HEK293 (cell line): Measurements from ENCODE around the gene CDC42SE2.

ENCODE experiments used
- CTCF ChIA-PET: fragments of 350-600 bp; formaldehyde crosslinking; extraction: SDS; loops from one replicate; lab custom pipeline; 2021; ENCODE audit warnings: antibody characterized with exemption; lab: Yijun Ruan, JAX
- POLR2A ChIA-PET: fragments of 300-600 bp; formaldehyde crosslinking; extraction: SDS; loops from one replicate; lab custom pipeline; 2020; ENCODE audit warnings: antibody characterized with exemption, inconsistent platforms; lab: Yijun Ruan, JAX
- H3K27ac ChIP-seq: fragments of 200-500 bp; sonication (Bioruptor generic); 2 replicates; pipeline ENCODE4 v1.5.1; 2014; ENCODE audit warnings: low read depth, low read length, control low read depth, inconsistent platforms; ENCODE audit errors: extremely low read depth
- H3K36me3 ChIP-seq, 2 experiments: fragments of 200-500 bp in 1 of 2; sonication (Bioruptor generic) in 1 of 2; 1 replicate in 1 of 2; 2 replicates in 1 of 2; pipeline ENCODE4 v1.5.1; 2014 to 2017; ENCODE audit warnings: inconsistent platforms in 2 of 2, low read length in 2 of 2; ENCODE audit not compliant: control insufficient read depth in 2 of 2, insufficient read depth in 1 of 2
- H3K4me1 ChIP-seq: fragments of 200-500 bp; sonication (Bioruptor generic); 2 replicates; pipeline ENCODE4 v1.5.1; 2014; ENCODE audit warnings: mild to moderate bottlenecking, low read length, inconsistent platforms; ENCODE audit not compliant: control insufficient read depth, insufficient read depth
- H3K4me3 ChIP-seq: 2 replicates; pipeline ENCODE4 v1.5.1; 2011; ENCODE audit warnings: low read depth, mild to moderate bottlenecking, control low read depth, low read length, moderate library complexity
- H3K9me3 ChIP-seq: fragments of 200-500 bp; sonication (Bioruptor generic); 2 replicates; pipeline ENCODE4 v1.5.1; 2014; ENCODE audit warnings: low read depth, low read length, inconsistent platforms; ENCODE audit not compliant: control insufficient read depth, insufficient read depth
- GLI2 ChIP-seq: fragments of 450-650 bp; formaldehyde crosslinking; IDR thresholded peaks from 2 replicates; pipeline ENCODE4; 2017; ENCODE audit warnings: missing biosample characterization, missing genetic modification characterization, low read depth, borderline replicate concordance
- GLIS1 ChIP-seq: fragments of 450-650 bp; formaldehyde crosslinking; IDR thresholded peaks from 2 replicates; pipeline ENCODE4 v1.5.1; 2016; ENCODE audit warnings: missing biosample characterization, missing genetic modification characterization
- HOXC10 ChIP-seq: sonication (generic); formaldehyde crosslinking; IDR thresholded peaks from 2 replicates; pipeline ENCODE4 v1.8.1; 2023; ENCODE audit warnings: mild to moderate bottlenecking, missing genetic modification reagents
- KLF7 ChIP-seq: fragments of 450-650 bp; formaldehyde crosslinking; IDR thresholded peaks from 2 replicates; pipeline ENCODE4 v1.5.1; 2016; ENCODE audit warnings: missing biosample characterization, missing genetic modification characterization, borderline replicate concordance
- KLF9 ChIP-seq: fragments of 450-650 bp; formaldehyde crosslinking; IDR thresholded peaks from 2 replicates; pipeline ENCODE4 v1.5.1; 2016; ENCODE audit warnings: missing biosample characterization, missing genetic modification characterization, low read depth
- MEIS1 ChIP-seq: sonication (generic); formaldehyde crosslinking; IDR thresholded peaks from 2 replicates; pipeline ENCODE4 v1.8.1; 2022; ENCODE audit warnings: missing genetic modification reagents, mild to moderate bottlenecking, borderline replicate concordance
- RBAK ChIP-seq: fragments of 450-650 bp; formaldehyde crosslinking; IDR thresholded peaks from 2 replicates; pipeline ENCODE4 v1.5.1; 2016; ENCODE audit warnings: missing biosample characterization, missing genetic modification characterization
- SALL2 ChIP-seq: fragments of 450-650 bp; formaldehyde crosslinking; IDR thresholded peaks from 2 replicates; pipeline ENCODE4 v1.5.0; 2017; ENCODE audit warnings: missing biosample characterization, mild to moderate bottlenecking, missing genetic modification characterization, borderline replicate concordance
- WT1 ChIP-seq: fragments of 450-650 bp; formaldehyde crosslinking; IDR thresholded peaks from 2 replicates; pipeline ENCODE4 v1.5.1; 2016; ENCODE audit warnings: missing biosample characterization, missing genetic modification characterization
- ZIC2 ChIP-seq: fragments of 450-650 bp; formaldehyde crosslinking; IDR thresholded peaks from 2 replicates; pipeline ENCODE4 v1.5.1; 2016; ENCODE audit warnings: missing biosample characterization, missing genetic modification characterization
- ZNF157 ChIP-seq: fragments of 450-650 bp; formaldehyde crosslinking; IDR thresholded peaks from 2 replicates; pipeline ENCODE4 v1.5.1; 2016; ENCODE audit warnings: missing biosample characterization, missing genetic modification characterization
- ZNF174 ChIP-seq: fragments of 450-650 bp; formaldehyde crosslinking; IDR thresholded peaks from 2 replicates; pipeline ENCODE4 v1.5.0; 2017; ENCODE audit warnings: missing biosample characterization, mild to moderate bottlenecking, missing genetic modification characterization
- ZNF2 ChIP-seq: fragments of 450-650 bp; formaldehyde crosslinking; IDR thresholded peaks from 2 replicates; pipeline ENCODE4 v1.5.1; 2016; ENCODE audit warnings: missing biosample characterization, missing genetic modification characterization
- ZNF202 ChIP-seq: fragments of 450-650 bp; formaldehyde crosslinking; IDR thresholded peaks from 2 replicates; pipeline ENCODE4 v1.5.1; 2016; ENCODE audit warnings: missing biosample characterization, missing genetic modification characterization, borderline replicate concordance
- ZNF302 ChIP-seq: fragments of 450-650 bp; formaldehyde crosslinking; IDR thresholded peaks from 2 replicates; pipeline ENCODE4 v1.5.1; 2016; ENCODE audit warnings: missing biosample characterization, missing genetic modification characterization, low read depth
- ZNF324 ChIP-seq: fragments of 450-650 bp; formaldehyde crosslinking; IDR thresholded peaks from 2 replicates; pipeline ENCODE4 v1.5.1; 2016; ENCODE audit warnings: missing biosample characterization, missing genetic modification characterization
- ZNF341 ChIP-seq: fragments of 450-650 bp; formaldehyde crosslinking; IDR thresholded peaks from 2 replicates; pipeline ENCODE4; 2016; ENCODE audit warnings: low read depth, missing biosample characterization, missing genetic modification characterization
- ZNF571 ChIP-seq: fragments of 450-650 bp; formaldehyde crosslinking; IDR thresholded peaks from 2 replicates; pipeline ENCODE4 v1.5.0; 2017; ENCODE audit warnings: missing biosample characterization, missing genetic modification characterization
- ZNF585B ChIP-seq: fragments of 450-650 bp; formaldehyde crosslinking; IDR thresholded peaks from 2 replicates; pipeline ENCODE4 v1.5.1; 2016; ENCODE audit warnings: missing biosample characterization, missing genetic modification characterization
- ZNF747 ChIP-seq: fragments of 450-650 bp; formaldehyde crosslinking; IDR thresholded peaks from 2 replicates; pipeline ENCODE4 v1.5.1; 2016; ENCODE audit warnings: missing biosample characterization, missing genetic modification characterization
- ZNF777 ChIP-seq: fragments of 450-650 bp; formaldehyde crosslinking; IDR thresholded peaks from 2 replicates; pipeline ENCODE4 v1.5.1; 2017; ENCODE audit warnings: missing biosample characterization, missing genetic modification characterization, borderline replicate concordance
- ZSCAN23 ChIP-seq: fragments of 450-650 bp; formaldehyde crosslinking; IDR thresholded peaks from 2 replicates; pipeline ENCODE4 v1.5.1; 2016; ENCODE audit warnings: missing biosample characterization, missing genetic modification characterization
- TF ChIP-seq, protein P1 (sequence below): fragments of 450-650 bp; formaldehyde crosslinking; IDR thresholded peaks from 2 replicates; pipeline ENCODE4 v1.5.1; 2016; ENCODE audit warnings: missing biosample characterization, missing genetic modification characterization
- TF ChIP-seq, protein P2 (sequence below): fragments of 450-650 bp; formaldehyde crosslinking; IDR thresholded peaks from 2 replicates; pipeline ENCODE4 v1.5.1; 2016; ENCODE audit warnings: missing biosample characterization, missing genetic modification characterization
- TF ChIP-seq, protein P3 (sequence below): fragments of 450-650 bp; formaldehyde crosslinking; IDR thresholded peaks from 2 replicates; pipeline ENCODE4 v1.5.1; 2016; ENCODE audit warnings: missing biosample characterization, missing genetic modification characterization
- TF ChIP-seq, protein P4 (sequence below): fragments of 450-650 bp; formaldehyde crosslinking; IDR thresholded peaks from 2 replicates; pipeline ENCODE4 v1.5.1; 2016; ENCODE audit warnings: missing biosample characterization, missing genetic modification characterization

The CDC42SE2 gene

DNA sequence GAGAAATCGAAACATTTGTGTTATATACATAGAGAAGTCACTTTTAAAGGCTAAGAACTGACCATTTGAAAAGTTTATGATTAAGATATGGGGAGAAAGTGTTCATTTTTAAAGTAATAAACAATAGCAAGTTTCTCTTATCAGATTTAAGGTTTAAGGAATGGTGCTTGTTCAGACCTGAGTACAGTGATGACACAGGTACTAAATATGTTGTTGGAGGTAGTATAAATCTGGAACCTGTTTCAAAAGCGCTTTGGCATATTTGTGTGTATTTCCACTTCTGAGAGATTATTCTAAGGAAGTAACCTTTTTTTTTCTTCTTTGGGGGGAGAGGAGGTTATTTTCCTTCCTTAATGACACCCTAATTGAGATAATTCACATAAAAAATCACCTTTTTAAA lies 18.4 kb downstream of the CDC42SE2 start:
- CTCF ChIA-PET = no interaction called here
- Histone ChIP-seq H3K27ac (no peak overlapping the region), H3K4me3 (no peak overlapping the region), H3K36me3 (peaks cover 0 to under 1% of the 10 kb centered on the region in 2 experiments; a peak in 1 of 3 replicates), H3K4me1 (peaks cover 4% of the 10 kb centered on the region; the same call in 1 of the 2 replicates), H3K9me3 (no peaks in the 10 kb centered on the region)
- TF ChIP-seq GLI2 (no peak), KLF9 (tag by site-specific recombination) (no peak), WT1 (tag by site-specific recombination) (no peak), MEIS1 (CRISPR knock-in tag) (no peak), ZIC2 (tag by site-specific recombination) (no peak), HOXC10 (no peak), ZNF571 (tag by site-specific recombination) (no peak), ZNF157 (tag by site-specific recombination) (no peak), SALL2 (tag by site-specific recombination) (no peak), ZNF174 (tag by site-specific recombination) (no peak), ZNF302 (no peak), ZNF324 (tag by site-specific recombination) (no peak), ZSCAN23 (tag by site-specific recombination) (no peak), ZNF747 (tag by site-specific recombination) (no peak), ZNF777 (tag by site-specific recombination) (no peak), ZNF202 (tag by site-specific recombination) (no peak), ZNF585B (tag by site-specific recombination) (no peak), ZNF2 (tag by site-specific recombination) (no peak), KLF7 (no peak)
- TF ChIP-seq, protein P1, sequence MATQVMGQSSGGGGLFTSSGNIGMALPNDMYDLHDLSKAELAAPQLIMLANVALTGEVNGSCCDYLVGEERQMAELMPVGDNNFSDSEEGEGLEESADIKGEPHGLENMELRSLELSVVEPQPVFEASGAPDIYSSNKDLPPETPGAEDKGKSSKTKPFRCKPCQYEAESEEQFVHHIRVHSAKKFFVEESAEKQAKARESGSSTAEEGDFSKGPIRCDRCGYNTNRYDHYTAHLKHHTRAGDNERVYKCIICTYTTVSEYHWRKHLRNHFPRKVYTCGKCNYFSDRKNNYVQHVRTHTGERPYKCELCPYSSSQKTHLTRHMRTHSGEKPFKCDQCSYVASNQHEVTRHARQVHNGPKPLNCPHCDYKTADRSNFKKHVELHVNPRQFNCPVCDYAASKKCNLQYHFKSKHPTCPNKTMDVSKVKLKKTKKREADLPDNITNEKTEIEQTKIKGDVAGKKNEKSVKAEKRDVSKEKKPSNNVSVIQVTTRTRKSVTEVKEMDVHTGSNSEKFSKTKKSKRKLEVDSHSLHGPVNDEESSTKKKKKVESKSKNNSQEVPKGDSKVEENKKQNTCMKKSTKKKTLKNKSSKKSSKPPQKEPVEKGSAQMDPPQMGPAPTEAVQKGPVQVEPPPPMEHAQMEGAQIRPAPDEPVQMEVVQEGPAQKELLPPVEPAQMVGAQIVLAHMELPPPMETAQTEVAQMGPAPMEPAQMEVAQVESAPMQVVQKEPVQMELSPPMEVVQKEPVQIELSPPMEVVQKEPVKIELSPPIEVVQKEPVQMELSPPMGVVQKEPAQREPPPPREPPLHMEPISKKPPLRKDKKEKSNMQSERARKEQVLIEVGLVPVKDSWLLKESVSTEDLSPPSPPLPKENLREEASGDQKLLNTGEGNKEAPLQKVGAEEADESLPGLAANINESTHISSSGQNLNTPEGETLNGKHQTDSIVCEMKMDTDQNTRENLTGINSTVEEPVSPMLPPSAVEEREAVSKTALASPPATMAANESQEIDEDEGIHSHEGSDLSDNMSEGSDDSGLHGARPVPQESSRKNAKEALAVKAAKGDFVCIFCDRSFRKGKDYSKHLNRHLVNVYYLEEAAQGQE (tag by site-specific recombination) = no peak
- POLR2A ChIA-PET = no interaction called here

DNA sequence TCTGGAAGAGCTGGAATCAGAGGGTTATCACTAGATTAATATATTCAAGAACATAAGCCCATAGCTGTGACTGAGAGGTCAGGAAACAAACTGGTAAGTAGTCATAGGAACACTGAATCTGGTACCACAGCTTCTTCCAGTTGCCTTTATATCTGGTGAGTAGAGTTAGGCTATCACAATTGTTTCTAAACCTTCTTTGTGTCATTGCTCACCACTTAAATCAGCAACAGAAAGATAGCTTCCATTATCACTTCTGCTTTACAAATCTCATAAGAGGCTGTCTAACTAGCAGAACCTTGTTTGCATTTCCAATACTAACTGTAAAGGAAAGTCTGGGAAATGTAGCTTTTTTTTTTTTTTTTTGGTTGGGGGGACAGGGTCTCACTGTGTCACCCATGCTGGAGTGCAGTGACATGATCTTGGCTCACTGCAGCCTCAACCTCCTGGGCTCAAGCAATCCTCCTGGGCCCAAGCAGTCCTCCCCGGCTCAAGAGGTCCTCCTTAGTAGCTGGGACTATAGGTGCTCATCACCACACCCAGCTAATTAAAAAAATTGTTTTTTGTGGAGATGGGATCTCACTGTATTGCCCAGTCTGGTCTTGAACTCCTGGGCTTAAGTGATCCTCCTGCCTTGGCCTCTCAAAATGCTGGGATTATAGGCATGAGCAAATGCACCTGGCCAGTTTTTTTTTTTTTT lies 22.0 kb downstream of the CDC42SE2 start:
- peaks cover 4% of the 10 kb centered on the region; the same call in 1 of the 2 replicates for H3K4me1 ChIP-seq
- ChIA-PET POLR2A (interaction anchor here (0.7 to 1.4 kb wide), 2 partner anchors 9 to 22 kb away, joined by 3 read pairs; partner anchors contain the start of gene CDC42SE2), CTCF (interaction anchor here (1.0 to 1.3 kb wide), 2 partner anchors 21 to 96 kb away, joined by 4 read pairs; no protein-coding TSS in a partner anchor)
- no peak overlapping the region for H3K27ac ChIP-seq
- no peak overlapping the region for H3K4me3 ChIP-seq
- peaks cover 0 to 5% of the 10 kb centered on the region in 2 experiments; a peak in 1 of 3 replicates for H3K36me3 ChIP-seq
- no peaks in the 10 kb centered on the region for H3K9me3 ChIP-seq
- TF ChIP-seq ZNF341 (tag by site-specific recombination) = no peak
- no peak for TF ChIP-seq GLIS1 (tag by site-specific recombination)
- TF ChIP-seq, protein P2, sequence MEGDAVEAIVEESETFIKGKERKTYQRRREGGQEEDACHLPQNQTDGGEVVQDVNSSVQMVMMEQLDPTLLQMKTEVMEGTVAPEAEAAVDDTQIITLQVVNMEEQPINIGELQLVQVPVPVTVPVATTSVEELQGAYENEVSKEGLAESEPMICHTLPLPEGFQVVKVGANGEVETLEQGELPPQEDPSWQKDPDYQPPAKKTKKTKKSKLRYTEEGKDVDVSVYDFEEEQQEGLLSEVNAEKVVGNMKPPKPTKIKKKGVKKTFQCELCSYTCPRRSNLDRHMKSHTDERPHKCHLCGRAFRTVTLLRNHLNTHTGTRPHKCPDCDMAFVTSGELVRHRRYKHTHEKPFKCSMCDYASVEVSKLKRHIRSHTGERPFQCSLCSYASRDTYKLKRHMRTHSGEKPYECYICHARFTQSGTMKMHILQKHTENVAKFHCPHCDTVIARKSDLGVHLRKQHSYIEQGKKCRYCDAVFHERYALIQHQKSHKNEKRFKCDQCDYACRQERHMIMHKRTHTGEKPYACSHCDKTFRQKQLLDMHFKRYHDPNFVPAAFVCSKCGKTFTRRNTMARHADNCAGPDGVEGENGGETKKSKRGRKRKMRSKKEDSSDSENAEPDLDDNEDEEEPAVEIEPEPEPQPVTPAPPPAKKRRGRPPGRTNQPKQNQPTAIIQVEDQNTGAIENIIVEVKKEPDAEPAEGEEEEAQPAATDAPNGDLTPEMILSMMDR (tag by site-specific recombination) = no peak
- TF ChIP-seq, protein P3, sequence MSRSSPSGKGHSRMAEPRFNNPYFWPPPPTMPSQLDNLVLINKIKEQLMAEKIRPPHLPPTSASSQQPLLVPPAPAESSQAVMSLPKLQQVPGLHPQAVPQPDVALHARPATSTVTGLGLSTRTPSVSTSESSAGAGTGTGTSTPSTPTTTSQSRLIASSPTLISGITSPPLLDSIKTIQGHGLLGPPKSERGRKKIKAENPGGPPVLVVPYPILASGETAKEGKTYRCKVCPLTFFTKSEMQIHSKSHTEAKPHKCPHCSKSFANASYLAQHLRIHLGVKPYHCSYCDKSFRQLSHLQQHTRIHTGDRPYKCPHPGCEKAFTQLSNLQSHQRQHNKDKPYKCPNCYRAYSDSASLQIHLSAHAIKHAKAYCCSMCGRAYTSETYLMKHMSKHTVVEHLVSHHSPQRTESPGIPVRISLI (tag by site-specific recombination) = 0 out of 2 replicates have a peak, but pooled peaks have one; percentile 26
- no peak for TF ChIP-seq RBAK (tag by site-specific recombination)
- TF ChIP-seq, protein P4, sequence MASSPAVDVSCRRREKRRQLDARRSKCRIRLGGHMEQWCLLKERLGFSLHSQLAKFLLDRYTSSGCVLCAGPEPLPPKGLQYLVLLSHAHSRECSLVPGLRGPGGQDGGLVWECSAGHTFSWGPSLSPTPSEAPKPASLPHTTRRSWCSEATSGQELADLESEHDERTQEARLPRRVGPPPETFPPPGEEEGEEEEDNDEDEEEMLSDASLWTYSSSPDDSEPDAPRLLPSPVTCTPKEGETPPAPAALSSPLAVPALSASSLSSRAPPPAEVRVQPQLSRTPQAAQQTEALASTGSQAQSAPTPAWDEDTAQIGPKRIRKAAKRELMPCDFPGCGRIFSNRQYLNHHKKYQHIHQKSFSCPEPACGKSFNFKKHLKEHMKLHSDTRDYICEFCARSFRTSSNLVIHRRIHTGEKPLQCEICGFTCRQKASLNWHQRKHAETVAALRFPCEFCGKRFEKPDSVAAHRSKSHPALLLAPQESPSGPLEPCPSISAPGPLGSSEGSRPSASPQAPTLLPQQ = no peak
